Parathyroid adenoma (tissue), 2 donors: ENCODE measurements around the gene TMEM59.

ENCODE experiments used
- H2AFZ ChIP-seq: fragments of 300-600 bp; sonication (generic); one replicate; pipeline ENCODE4 v1.7.0; 2017; ENCODE audit warnings: antibody characterized with exemption, mild to moderate bottlenecking
- H3K27ac ChIP-seq: fragments of 300-600 bp; sonication (generic); one replicate; pipeline ENCODE4 v1.7.0; 2017
- H3K27me3 ChIP-seq: fragments of 300-600 bp; sonication (generic); one replicate; pipeline ENCODE4 v1.7.0; 2017; ENCODE audit warnings: low read length; ENCODE audit not compliant: control insufficient read depth, insufficient read depth
- H3K36me3 ChIP-seq: fragments of 300-600 bp; sonication (generic); one replicate; pipeline ENCODE4 v1.7.0; 2017; ENCODE audit warnings: low read length; ENCODE audit not compliant: control insufficient read depth, insufficient read depth
- H3K4me1 ChIP-seq: fragments of 300-600 bp; sonication (generic); one replicate; pipeline ENCODE4 v1.7.0; 2017; ENCODE audit warnings: control low read depth
- H3K4me2 ChIP-seq: fragments of 300-600 bp; sonication (generic); one replicate; pipeline ENCODE4 v1.7.0; 2017; ENCODE audit warnings: low read length
- H3K4me3 ChIP-seq: fragments of 300-600 bp; sonication (generic); one replicate; pipeline ENCODE4 v1.7.0; 2017; ENCODE audit warnings: low read depth, low read length
- H3K79me2 ChIP-seq: fragments of 300-600 bp; sonication (generic); one replicate; pipeline ENCODE4 v1.7.0; 2017; ENCODE audit warnings: control low read depth
- H3K9ac ChIP-seq: fragments of 300-600 bp; sonication (generic); one replicate; pipeline ENCODE4 v1.7.0; 2017; ENCODE audit warnings: mild to moderate bottlenecking
- H3K9me3 ChIP-seq: fragments of 300-600 bp; sonication (generic); one replicate; pipeline ENCODE4 v1.7.0; 2017; ENCODE audit warnings: low read length; ENCODE audit not compliant: control insufficient read depth
- CTCF ChIP-seq: fragments of 300-600 bp; sonication (generic); IDR thresholded peaks from one replicate; pipeline ENCODE4 v1.7.0; 2017; ENCODE audit warnings: antibody characterized with exemption, mild to moderate bottlenecking
- donor health status: primary hyperparathyroidism.

TMEM59 gene

DNA sequence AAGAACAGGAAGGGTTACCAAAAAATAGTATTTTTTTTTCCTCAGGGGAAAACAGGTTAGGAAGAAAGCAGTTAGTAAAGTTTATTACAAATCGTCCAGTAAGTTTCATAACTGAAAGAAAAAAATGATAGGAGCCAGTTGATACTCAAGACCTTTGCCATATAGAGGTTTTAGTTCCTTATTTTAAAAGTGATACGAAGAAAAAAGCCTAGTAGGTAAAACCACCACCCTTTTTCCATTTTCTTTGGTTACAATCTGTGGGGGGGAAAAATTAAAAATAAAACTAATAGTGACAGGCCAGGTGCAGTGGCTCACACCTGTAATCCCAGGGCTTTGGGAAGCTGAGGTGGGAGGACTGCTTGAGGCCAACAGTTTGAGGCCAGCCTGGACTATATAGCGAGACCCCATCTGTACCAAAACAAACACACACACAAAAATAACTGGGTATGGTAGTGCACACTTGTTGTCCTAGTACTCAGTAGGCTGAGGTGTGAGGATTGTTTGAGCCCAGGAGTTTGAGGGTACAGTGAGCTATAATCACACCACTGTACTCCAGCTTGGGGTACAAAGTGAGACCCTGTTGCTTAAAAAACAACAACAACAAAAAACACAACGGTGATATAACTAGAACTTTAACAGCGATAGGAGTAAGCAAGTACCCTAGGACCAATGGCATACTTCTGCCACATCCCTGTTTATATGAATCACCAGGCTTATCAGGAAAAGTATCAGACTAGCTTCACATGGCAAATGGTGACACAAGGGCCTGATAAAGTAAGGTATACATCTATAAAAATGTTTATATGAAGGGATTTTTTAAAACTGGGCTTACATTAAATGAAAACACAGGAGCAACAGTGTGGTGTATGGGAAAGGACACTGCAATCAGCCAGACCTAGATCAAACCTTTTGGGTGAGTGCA, 5.4 kb downstream of the TMEM59 start:
- no peak overlapping the region for H3K4me2 ChIP-seq
- H3K27me3 ChIP-seq: no peaks in the 10 kb centered on the region
- TF ChIP-seq CTCF: no peak
- peaks cover 21% of the 10 kb centered on the region for H3K79me2 ChIP-seq
- H3K4me3 ChIP-seq: no peak overlapping the region
- peaks cover 4% of the 10 kb centered on the region for H3K4me1 ChIP-seq
- no peak overlapping the region for H3K27ac ChIP-seq
- no peaks in the 10 kb centered on the region for H3K36me3 ChIP-seq
- H3K9ac ChIP-seq: no peak overlapping the region
- H2AFZ ChIP-seq: no peak overlapping the region
- no peaks in the 10 kb centered on the region for H3K9me3 ChIP-seq

- Histone ChIP-seq H3K4me1 (peaks cover 4% of the 10 kb centered on the region), H3K27me3 (no peaks in the 10 kb centered on the region), H3K4me3 (no peak overlapping the region), H3K4me2 (no peak overlapping the region), H3K27ac (no peak overlapping the region), H3K79me2 (peaks cover 23% of the 10 kb centered on the region), H3K36me3 (no peaks in the 10 kb centered on the region), H3K9ac (no peak overlapping the region), H2AFZ (no peak overlapping the region), H3K9me3 (no peaks in the 10 kb centered on the region)
- TF ChIP-seq CTCF: no peak
Observed at GRCh38 chr1:54046671-54047383, 6.2 kb downstream of the TMEM59 start.

- Histone ChIP-seq H3K4me3 (no peak overlapping the region), H3K9me3 (no peaks in the 10 kb centered on the region), H3K27ac (no peak overlapping the region), H3K79me2 (peaks cover 16% of the 10 kb centered on the region), H3K27me3 (no peaks in the 10 kb centered on the region), H3K9ac (no peak overlapping the region), H2AFZ (no peak overlapping the region), H3K4me1 (peaks cover 4% of the 10 kb centered on the region), H3K4me2 (no peak overlapping the region), H3K36me3 (no peaks in the 10 kb centered on the region)
- TF ChIP-seq CTCF: no peak
Observed at GRCh38 chr1:54045496-54045895, 7.5 kb downstream of the TMEM59 start.

DNA sequence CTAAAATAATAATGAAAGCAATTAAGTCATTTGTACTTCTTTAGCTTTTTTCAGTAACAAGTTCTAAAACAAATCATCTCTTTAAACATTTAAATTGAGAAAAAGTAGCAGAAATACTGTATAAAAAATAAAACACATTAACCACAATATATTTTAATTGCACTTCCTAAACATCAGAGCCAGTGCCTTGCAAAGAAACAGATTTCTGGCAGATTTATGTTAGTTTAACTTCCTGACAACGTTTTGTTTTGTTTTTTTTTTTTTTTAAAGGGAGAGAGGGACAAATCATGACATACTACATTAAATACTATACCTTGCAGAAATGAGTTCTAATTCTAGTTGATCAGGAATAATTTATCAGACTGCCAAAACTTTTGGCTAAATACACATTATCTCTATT, 11.2 kb downstream of the TMEM59 start:
- H3K79me2 ChIP-seq: peaks cover 6% of the 10 kb centered on the region
- no peak overlapping the region for H3K27ac ChIP-seq
- H2AFZ ChIP-seq: no peak overlapping the region
- no peak overlapping the region for H3K4me3 ChIP-seq
- no peak overlapping the region for H3K9ac ChIP-seq
- H3K9me3 ChIP-seq: no peaks in the 10 kb centered on the region
- no peaks in the 10 kb centered on the region for H3K36me3 ChIP-seq
- TF ChIP-seq CTCF: no peak
- no peaks in the 10 kb centered on the region for H3K4me1 ChIP-seq
- no peak overlapping the region for H3K4me2 ChIP-seq
- no peaks in the 10 kb centered on the region for H3K27me3 ChIP-seq
